Posterior vena cava (tissue), 2 donors: ENCODE results near the gene DYSF. TPM values are rescaled to one million over a fixed set of nuclear protein-coding genes. Genes with fewer than 3 reads are reported as not detected.
A peak's percentile ranks its signal among the peaks of the same experiment; 100 is the strongest.

Experiments used
- DNase-seq: peaks from one replicate; pipeline ENCODE4 v3.0.0-alpha.2; 2020; ENCODE audit warnings: low spot score
- intact Hi-C, 2 donors: fragments of 100-400 bp; cut with DNase I; formaldehyde crosslinking; loops; one replicate each; pipeline versions ENCODE4 v1.14.1 to v1.14.2; 2022 to 2023
- total RNA-seq, 2 donors: library from RNA; stranded (reverse); fragmentation: NEBNext Ultra II Directional; extraction: Animal tissue kit (Norgen Biotek cat#: 25700); gene quantifications; one replicate each; pipeline ENCODE4 v1.2.1, GENCODE V29; 2021
- donor health status: DM: yes; HTN: yes; CAD: no.
- donor health status: DM: yes; HTN: yes; CAD: no.

The DYSF gene
- total RNA-seq, 2 donors from 2014 or later: 42.1 to 46.8 TPM

DNA sequence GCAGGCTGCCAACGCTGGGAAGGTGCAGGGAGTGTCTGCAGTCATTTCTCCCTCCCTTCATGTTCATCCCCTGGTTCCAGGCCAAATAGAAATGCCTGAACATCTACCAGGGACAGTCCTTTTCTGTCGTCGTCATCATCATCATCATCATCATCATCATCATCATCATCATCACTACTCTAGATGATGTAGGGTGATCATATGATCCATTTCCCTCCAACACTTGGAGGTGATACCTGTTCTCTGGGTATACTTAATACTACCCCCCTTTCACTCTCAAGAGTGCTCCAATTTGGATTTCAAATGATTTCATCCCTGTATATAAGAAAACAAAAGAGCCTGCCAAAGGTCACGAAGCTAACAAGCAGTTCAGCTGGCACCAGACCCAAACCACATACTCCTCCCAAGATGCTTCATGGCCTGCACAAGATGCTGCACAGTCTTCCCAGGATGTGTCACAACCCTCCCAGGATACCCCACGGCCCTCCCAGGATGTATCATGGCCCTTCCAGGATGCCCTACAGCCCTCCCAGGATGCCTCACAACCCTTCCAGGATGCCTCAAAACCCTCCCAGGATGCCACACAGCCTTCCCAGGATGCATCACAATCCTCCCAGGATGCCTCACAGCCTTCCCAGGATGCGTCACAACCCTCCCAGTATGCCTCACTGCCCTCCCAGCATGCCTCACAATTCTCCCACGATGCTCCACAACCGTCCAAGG is 257.9 kb downstream of the DYSF start:
- intact Hi-C loops: loop anchor here in 1 of 2 donors (5.0 kb wide), 1 partner anchor 86 kb away; no protein-coding TSS in a partner anchor
- no peak for DNase-seq

DNA sequence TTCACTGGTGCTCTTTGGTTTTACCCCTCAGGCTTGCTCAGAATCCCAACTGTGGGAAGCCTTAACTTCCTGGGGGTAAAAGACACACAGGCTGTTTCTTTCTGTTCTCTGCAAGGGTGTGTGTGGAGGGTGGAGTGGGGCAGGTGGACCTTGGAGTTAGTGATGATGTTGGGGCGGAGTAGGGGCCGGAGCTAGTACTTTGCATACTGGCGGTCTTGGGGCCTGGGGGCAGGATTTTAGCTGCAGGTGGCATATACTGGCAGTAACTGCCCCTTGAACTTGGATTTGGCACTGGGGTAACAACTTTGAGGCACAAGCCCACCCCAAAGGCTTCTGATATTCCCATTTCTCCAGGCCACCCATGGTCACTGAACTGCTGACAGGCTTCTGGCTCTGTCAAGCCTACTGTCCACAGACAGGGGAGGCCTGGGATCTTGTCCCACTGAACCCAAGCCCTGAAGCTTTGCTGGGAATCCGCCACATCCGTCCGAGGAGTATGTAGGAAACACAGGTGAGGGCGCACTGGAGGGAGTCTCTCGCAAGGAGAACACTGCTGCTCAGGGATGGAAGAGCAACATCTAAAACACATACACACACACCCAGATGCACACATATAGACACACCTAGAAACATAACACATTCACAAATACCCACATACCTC is 258.9 kb downstream of the DYSF start:
- peak; percentile 51 for DNase-seq
- intact Hi-C loops: loop anchor here in 1 of 2 donors (5.0 kb wide), 1 partner anchor 85 kb away; no protein-coding TSS in a partner anchor

DNA sequence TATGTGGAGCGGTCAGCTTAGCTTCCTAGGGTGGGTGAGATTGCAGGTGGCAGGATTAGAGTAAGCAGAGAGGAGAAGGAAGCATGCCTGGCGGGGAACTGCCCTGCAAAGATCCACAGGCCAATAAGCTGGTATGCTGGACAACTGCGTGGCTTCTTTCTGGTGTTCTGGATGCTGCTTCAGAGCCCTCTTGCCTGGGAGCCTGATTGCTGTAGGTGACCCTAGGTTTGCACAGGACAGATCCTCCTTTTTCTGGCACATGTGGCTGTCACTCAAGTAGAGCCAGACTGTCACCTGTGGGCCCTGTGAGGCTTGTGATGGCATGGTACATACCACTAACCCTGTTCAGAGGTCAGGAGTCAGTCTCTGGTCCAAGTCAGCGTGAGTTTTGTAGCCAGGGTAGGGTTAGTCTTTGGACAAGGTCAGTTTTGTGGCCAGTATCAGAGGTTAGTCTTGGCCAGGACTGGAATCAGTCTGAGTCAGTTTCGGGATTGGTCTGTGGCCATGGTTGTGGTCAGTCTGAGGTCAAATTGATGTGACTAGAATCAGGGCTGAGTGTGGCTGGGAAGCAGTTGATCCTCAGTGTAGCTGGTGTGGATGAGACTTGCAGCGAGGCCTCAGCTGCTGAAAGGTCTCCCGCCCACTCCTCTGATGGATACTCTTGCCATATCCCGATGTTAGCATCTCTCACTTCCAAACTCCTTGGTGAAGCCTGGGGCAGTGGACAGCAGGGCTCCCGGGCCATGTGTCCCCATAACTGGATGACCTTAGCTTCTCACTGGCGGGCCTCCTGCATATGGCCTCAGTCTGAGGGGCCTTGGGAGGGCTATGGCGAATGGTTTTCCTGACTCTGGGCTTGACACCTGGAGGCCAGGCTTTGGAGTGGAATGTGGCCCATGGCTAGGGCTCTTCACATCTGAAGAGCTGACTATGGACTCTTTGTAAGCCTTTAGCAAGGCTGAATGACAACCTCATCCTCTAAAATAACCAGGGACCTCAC is 260.5 kb downstream of the DYSF start:
- peak; percentile 86 for DNase-seq
- intact Hi-C loops: loop anchor here in 1 of 2 donors (5.0 kb wide), 1 partner anchor 83 kb away; no protein-coding TSS in a partner anchor

DNA sequence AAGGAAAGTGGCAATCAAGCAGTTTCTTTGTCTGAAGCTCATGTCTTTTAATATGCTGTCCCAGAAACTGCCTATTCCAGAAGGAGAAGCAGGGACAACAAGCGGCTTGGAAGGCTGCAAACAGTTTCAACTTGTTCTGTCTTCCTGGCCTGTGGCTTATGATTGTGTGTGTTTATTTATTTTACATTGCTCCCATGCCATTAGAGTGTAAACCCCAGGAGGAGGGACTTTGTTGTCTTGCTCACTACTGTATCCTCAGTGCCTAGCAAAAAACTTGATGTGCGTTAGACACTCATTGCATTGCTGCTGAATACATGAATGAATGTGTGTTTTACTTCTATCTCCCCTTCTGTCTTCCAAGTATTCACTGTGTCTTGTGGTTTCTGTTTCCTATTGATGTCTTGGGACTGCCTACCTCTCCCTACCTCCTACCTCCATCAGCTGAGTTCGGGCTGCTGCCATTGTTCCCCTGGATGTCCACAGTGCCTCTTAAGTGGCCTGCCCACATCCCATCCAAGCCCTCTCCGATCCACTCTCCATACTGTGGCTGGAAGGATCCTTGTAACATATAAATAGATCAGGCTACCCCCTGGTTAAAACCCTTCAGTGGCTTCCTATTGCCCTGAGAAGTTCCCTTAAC is 261.4 kb downstream of the DYSF start:
- intact Hi-C loops: loop anchor here in 1 of 2 donors (5.0 kb wide), 1 partner anchor 83 kb away; no protein-coding TSS in a partner anchor
- no peak for DNase-seq

DNA sequence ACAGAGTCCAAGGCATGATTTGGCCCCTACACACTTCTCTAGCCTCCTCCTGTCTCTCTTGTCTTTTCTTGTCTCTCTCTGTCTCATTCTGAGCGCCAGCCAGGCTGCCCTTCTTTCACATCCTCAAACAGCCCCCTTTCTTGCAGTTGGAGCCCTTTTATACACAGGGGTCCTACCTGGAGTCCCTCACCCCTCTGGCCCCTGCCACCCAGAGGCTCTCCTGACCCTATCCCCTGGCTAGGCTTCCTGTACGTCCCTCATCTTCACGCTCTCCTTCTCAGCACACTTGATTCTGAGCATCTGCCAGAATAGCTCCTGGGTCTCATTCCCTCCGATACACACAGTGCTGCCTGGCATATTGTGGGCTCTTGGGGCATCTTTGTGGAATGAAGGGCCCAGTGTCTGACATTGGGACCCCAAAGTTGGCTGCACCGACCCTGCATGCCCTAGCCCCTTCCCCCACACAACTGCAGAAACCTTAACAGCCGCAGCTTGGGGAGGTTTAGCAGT is 261.9 kb downstream of the DYSF start:
- intact Hi-C loops: no loop called here
- DNase-seq: no peak

DNA sequence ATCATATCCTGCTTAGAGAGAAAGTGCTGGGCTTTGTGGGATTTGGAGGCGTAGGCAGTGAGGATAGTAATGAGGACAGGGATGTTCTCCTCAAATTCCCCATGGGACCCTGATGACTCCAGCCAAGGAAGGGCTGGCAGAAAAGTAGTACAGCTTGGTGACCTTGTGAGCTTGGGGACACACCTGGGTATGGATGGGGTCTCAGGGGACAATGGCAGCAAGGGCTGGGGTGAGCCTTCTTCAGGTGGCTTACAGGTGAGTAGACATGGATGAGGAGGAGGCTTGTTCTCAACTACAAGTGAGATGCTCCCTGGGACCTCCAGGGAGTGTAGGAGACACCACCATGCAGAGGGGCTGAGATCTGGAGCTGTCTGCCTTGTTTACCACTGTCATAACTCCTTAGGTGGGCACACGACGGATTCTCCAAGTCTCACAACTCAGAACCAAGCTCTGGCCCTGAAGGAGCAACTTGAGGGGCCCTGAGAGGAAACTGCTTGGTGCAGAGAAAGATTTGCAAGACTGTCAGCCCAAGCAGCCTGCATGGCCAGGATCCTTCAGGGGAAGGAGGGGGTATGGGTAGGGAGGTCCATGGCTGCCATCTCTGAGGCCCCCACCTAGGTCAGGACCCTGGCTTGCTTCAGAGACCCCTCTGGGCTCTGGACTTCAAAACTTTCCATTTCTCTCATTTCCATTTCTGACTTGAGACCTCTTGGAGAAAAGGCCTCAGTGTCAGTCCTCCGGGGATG is 262.8 kb downstream of the DYSF start:
- no peak for DNase-seq
- intact Hi-C loops: no loop called here

DNA sequence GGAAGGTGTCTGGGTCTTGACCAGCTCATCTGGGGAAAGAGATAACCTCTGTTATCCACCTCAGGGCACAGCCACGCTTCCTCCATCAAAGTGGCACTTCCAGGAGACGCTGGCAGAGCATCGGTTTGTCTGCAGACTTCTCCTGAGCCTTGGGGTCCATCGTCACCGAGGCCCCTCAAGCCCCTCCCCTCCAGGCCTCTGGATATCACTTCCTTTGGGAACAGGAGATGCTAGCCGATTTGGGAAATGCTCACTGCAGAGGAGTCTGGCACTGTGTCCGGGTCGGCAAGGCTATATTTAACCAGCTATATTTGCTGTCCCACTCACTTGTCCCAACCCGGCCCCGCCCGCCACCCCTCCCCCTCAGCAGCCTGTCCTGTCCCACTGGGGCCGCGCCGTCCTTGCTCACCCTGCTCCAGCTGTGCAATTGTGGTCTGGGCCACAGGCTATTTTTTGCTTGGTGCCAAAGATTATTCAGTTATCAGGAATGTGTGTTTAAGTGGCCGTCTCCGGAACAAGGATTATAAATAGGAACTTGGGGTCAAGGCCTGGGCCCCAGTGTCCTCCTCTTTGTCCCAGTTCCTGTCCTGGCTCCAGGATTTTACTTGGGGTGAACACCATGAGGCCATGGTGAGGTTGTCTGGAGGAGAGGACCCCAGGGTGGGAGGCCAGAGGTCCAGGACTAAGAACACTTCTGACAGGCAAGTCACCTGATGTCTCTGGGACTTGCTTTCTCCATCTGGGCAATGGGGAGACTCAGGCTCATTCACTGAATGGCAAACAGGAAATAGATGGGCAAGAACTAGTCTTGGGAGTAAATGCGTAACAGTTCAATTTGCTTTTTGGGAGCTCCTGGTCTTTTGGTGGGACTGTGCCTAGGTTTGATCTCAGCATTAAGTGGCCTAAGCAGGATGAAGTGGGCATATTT is 263.6 kb downstream of the DYSF start:
- peak; percentile 94 for DNase-seq
- intact Hi-C loops: no loop called here

DNA sequence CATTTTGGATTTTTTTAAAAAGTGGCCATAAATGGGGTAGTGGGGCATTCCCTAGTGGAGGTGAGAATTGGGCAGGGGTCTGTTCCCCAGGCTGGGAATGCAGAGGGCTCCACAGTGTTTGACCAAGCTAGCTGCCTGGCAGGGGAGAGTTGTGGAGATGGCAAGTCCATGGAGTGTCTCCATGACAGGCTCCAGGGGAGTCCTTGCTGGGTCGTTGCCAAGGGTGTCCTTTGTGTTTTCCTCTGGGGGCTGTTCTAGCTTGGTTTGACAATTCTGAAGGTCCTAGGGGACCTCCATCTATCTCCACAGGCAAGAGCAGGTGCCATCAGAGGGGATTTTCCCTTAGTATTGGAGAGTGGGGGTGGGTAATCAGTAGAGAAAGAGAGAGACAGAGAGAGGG is 265.3 kb downstream of the DYSF start:
- intact Hi-C loops: no loop called here
- DNase-seq: no peak

DNA sequence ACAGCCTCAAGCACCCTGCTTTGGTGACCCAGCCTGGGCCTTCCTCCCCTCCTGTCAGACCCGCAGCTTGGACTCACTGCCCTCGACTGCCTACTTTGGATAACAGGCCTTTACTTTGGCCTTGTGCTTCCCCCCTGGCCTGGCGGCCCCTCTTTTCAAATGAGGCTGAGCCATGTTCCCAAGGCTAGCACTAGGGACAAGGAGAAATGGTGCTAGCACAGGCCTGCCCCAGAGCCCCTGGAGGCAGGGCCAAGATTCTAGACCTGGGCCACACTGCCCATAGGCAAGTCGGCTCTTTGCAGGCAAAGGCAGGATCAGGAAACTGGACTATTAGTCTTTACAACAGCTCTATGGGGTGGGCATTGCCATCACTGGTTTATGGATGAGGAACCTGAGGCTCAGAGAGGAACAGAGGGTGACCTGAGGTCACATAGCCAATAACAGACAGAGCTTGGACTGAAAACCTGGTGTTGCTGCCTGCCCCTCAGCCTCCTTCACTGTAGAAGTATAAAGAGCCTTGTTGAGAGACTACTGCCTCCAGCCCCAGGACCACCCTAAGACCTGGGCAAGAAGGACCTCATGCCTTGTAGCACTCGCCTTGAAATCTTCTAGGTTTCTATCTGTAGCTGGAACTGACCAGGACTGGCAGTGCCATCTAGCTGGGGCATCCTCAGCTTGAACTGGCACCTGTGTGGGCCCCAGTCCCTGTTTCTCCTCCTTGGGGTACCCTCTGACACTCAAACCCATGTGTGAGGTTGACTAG is 266.3 kb downstream of the DYSF start:
- no peak for DNase-seq
- intact Hi-C loops: no loop called here

DNA sequence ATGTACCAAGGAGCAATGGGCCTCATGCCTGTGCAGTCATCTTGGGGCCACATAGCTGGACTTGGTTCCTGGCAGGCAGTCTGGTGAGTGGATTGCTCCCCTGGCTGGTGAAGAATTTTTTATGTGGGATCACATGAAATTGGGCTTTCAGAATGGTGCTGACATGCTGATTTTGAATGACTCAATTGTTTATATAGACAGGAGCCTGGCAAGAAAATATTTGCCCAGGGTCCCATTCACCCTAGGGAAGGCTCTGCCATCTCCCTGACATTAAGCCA is 266.9 kb downstream of the DYSF start:
- no peak for DNase-seq
- intact Hi-C loops: no loop called here

DNA sequence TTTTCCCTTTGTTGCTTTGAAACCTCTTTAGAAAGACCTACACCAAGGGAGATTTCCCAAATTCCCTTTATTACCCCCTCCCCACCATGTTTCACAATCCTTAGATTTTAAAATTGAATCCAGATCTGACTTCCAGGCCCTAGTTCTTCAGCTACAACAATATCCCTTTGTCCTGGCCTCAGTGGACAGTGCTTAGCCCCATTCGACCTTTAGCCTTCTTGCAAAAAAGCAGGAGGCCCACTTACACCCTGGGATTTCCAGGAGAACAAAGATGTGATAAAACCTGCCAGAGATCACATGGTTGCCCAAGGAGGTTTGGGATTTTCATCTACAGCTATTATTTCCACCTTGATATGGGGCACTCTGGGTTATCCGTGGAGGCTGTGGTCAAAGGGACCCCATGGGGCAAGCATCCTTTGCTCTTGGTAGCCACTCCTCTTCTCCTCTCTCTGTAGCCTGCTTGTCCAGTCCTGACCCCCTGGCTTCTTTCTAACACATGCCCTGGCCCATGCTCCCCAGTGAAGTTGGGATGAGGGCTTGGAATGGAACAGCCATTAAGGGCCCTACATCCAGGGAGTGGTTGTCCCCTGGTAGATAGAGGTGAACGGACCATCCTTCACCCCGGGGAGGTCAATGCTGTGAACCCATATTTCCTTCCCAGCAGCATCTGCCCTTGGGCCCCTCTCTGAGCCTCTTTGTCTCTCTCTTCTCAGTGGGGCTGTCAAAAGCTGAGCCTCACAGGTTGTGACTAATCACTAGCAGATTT is 267.4 kb downstream of the DYSF start:
- intact Hi-C loops: no loop called here
- DNase-seq: no peak

DNA sequence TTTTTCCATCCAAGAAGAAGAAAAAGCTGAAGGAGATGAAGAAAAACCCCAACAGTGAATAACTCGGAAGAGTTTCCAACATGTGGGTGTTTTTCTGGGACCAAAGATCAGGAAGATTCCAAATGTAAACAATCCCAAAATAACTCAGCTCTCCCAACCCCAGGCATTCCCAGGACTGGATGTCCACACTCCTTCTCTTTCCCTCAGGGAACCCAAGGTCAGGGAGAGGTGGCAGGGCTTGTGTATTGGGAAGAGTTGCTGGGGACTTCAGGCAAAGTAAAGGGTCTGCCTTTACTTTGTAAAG is 268.0 kb downstream of the DYSF start:
- intact Hi-C loops: no loop called here
- no peak for DNase-seq

DNA sequence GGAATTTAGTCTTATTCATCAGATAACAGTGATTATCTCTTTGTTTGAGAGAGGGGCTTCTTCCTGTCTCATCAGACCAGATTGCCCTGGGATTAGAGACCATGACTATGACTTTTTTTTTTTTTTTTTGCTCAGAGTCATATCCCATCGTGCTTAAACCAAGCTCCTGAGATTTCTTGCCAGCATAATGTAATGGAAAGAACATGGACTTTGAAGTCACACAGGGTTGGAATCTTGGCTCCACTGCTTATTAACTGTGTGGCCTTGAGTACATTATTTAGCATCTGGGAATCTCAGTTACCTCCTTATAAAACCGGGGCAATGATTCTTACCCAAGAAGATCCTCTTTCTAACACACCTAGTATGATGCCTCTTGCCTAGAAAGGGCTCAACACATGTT is 268.3 kb downstream of the DYSF start:
- no peak for DNase-seq
- intact Hi-C loops: no loop called here

DNA sequence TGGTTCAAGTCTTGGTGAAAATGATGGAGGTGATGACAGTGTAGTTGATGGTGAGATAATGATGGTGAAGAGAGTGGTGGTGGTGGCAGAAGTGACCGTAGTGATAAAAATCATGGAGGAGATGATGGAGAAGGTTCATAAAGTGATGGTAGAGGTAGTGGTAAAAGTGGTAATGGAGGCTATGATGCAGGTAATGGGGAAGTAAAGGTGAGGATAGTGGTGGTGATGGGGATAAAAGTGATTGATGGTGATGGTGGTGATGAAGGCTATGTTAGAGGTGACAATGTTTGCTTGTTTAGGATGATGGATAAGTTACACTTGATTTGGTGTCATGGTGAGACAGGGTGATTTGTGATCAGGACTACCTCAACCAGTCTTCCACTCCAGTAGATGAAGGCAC is 268.9 kb downstream of the DYSF start:
- intact Hi-C loops: no loop called here
- no peak for DNase-seq

DNA sequence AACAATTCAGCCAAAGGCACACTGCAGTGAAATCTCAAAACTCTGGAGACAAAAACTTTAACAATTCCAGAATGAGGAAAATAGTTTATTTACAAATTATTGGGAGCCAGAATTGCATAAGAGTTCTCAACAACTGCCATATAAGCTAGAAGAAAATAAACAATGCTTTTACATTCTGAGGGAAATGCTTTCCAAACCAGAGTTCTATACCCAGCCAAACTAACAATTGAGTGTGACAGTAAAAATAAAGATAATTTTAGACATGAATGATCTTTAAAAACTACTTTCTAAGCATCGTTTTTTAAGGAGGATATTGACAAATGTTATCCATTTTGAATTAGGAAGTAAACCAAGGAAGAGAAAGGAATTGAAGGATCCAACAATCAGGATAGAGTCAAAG is 271.4 kb downstream of the DYSF start:
- DNase-seq: no peak
- intact Hi-C loops: no loop called here

DNA sequence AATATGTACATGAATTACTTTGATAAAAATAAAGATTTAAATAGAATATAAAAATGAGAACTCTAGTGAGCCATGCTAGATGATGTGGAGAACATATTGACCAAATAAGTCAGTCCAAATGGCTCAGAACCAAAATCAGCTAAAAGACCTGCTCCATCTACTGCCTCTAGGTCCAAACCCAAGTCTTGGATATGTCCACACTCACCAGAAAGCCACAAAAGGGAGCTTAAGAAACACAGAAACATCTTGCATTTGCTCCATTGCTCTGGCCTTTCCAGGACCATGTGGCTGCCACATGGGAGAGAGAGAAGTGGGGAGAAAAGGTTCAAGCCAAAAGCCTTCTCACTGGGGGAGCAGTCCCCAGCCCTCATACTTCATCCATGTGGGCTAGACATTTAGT is 272.5 kb downstream of the DYSF start:
- intact Hi-C loops: no loop called here
- DNase-seq: no peak
